DND-41 (cell line): Measurements from ENCODE around the gene TTBK2.

Source experiments
- CTCF ChIP-seq: IDR thresholded peaks from 2 replicates; pipeline ENCODE4 v1.5.1; 2012; ENCODE audit warnings: borderline replicate concordance, low read length, moderate library complexity, mild to moderate bottlenecking; ENCODE audit not compliant: poor library complexity, severe bottlenecking; ENCODE audit errors: extremely low read depth
- EZH2 ChIP-seq: IDR thresholded peaks from 3 replicates; pipeline ENCODE4 v1.6.1; 2012; ENCODE audit warnings: borderline replicate concordance, low read depth, mild to moderate bottlenecking, moderate library complexity, low read length, inconsistent platforms; ENCODE audit not compliant: severe bottlenecking

DNA sequence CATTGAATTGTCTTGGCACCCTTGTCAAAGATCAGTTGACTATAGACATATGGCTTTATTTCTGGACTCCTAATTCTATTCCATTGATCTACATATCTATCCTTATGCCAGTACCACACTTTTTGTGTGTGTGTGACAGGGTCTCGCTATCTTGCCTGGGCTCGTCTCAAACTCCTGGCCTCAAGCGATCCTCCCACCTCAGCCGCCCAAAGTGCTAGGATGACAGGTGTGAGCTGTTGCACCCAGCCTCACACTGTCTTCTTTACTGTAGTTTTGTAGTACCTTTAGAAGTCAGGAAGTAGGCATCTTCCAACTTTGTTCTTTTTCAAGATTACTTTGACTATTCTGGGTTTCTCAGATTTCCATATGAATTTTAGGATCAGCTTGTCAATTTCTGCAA is 208.0 kb downstream of the TTBK2 start:
- TF ChIP-seq EZH2: no peak
- TF ChIP-seq CTCF: no peak
